HCT116 (cell line): ENCODE measurements around the gene NDUFB8. TPM values are rescaled to one million over a fixed set of nuclear protein-coding genes. Genes with fewer than 3 reads are reported as not detected.
A peak's percentile ranks its signal among the peaks of the same experiment; 100 is the strongest.

Experiments
- ATAC-seq: fragments of 200-7000 bp; cut with Tn5 transposase; 2 replicates; pipeline ENCODE4 v1.9.1; 2020; ENCODE audit warnings: mild to moderate bottlenecking, moderate library complexity
- BruUV-seq: library from RNA; stranded (reverse); fragments of 400-500 nt; replicated peaks from 2 replicates; lab custom pipeline; 2021; lab: Mats Ljungman, UMichigan
- CTCF ChIA-PET: fragments of 300-600 bp; sonication (Branson Sonifier 250); formaldehyde crosslinking; loops from one replicate; lab custom pipeline; 2021; ENCODE audit warnings: antibody characterized with exemption; lab: Charles Lee
- POLR2A ChIA-PET: fragments of 300-600, 350-600 bp; sonication (Branson Sonifier 250); formaldehyde crosslinking; loops from one replicate; lab custom pipeline; 2021; ENCODE audit warnings: antibody characterized with exemption; lab: Charles Lee
- RAD21 ChIA-PET, 2 experiments: fragments of 300-600 bp; sonication (Branson Sonifier 250); formaldehyde crosslinking; loops; one replicate each; lab custom pipeline; 2023; ENCODE audit warnings: low total read pairs in 2 of 2; ENCODE audit not compliant: uncharacterized antibody in 2 of 2, unreplicated experiment in 2 of 2, low non-redundant PET in 1 of 2; lab: Charles Lee
- DNase-seq: peaks from one replicate; pipeline ENCODE4 v3.0.0-alpha.2; 2010; ENCODE audit warnings: low read depth, low spot score
- H2AFZ ChIP-seq: fragments of 200-600 bp; shearing (Covaris generic), sonication (generic); 2 replicates; pipeline ENCODE4 v1.6.1; 2017; ENCODE audit warnings: low read depth, mixed run types, mixed read lengths, antibody characterized with exemption, low read length; ENCODE audit not compliant: poor library complexity, severe bottlenecking
- H3K27ac ChIP-seq: 2 replicates; pipeline ENCODE4 v1.5.1; 2012; ENCODE audit warnings: low read depth, low read length
- H3K27me3 ChIP-seq: fragments of 200-600 bp; sonication (generic); 2 replicates; pipeline ENCODE4 v1.6.1; 2016; ENCODE audit warnings: mixed run types, low read length, mixed read lengths; ENCODE audit not compliant: insufficient read depth
- H3K36me3 ChIP-seq, 2 experiments: fragments of 200-500 bp in 1 of 2; fragments of 200-600 bp in 1 of 2; sonication (Bioruptor generic) in 1 of 2; sonication (generic) in 1 of 2; 2 replicates each; pipeline versions ENCODE4 v1.5.1 to v1.6.1; 2014 to 2016; ENCODE audit warnings: low read length in 2 of 2, inconsistent platforms in 1 of 2, mixed read lengths in 1 of 2, mixed run types in 1 of 2; ENCODE audit not compliant: insufficient read depth in 2 of 2, control insufficient read depth in 1 of 2
- H3K4me1 ChIP-seq, 2 experiments: fragments of 200-600 bp in 1 of 2; sonication (generic) in 1 of 2; 2 replicates each; pipeline versions ENCODE4 v1.5.1 to v1.6.1; 2012 to 2017; ENCODE audit warnings: low read length in 2 of 2, inconsistent platforms in 1 of 2, mild to moderate bottlenecking in 1 of 2, mixed read lengths in 1 of 2, mixed run types in 1 of 2, moderate library complexity in 1 of 2; ENCODE audit not compliant: insufficient read depth in 2 of 2, control insufficient read depth in 1 of 2
- H3K4me2 ChIP-seq: fragments of 200-600 bp; sonication (generic); 2 replicates; pipeline ENCODE4 v1.6.1; 2017; ENCODE audit warnings: mixed run types, low read length, mixed read lengths
- H3K4me3 ChIP-seq, 2 experiments: fragments of 200-600 bp in 1 of 2; sonication (generic) in 1 of 2; replicated peaks in 1 of 2; 2 replicates each; pipeline ENCODE4 v1.5.1; 2011 to 2016; ENCODE audit warnings: low read length in 2 of 2, control low read depth in 1 of 2, low read depth in 1 of 2, mild to moderate bottlenecking in 1 of 2, mixed read lengths in 1 of 2, mixed run types in 1 of 2
- H3K79me2 ChIP-seq: fragments of 200-600 bp; sonication (generic); 2 replicates; pipeline ENCODE4 v1.6.1; 2017; ENCODE audit warnings: mild to moderate bottlenecking, mixed run types, low read length, moderate library complexity, mixed read lengths; ENCODE audit not compliant: insufficient read depth
- H3K9ac ChIP-seq: fragments of 200-600 bp; sonication (generic); 2 replicates; pipeline ENCODE4 v1.6.1; 2016; ENCODE audit warnings: low read length, mixed read lengths
- H3K9me2 ChIP-seq: fragments of 200-600 bp; sonication (generic), shearing (Covaris generic); 2 replicates; pipeline ENCODE4 v1.6.1; 2017; ENCODE audit warnings: mixed run types, mild to moderate bottlenecking, moderate library complexity; ENCODE audit not compliant: insufficient read depth
- H3K9me3 ChIP-seq, 2 experiments: fragments of 200-500 bp in 1 of 2; fragments of 200-600 bp in 1 of 2; sonication (Bioruptor generic) in 1 of 2; sonication (generic) in 1 of 2; 2 replicates each; pipeline ENCODE4 v1.6.1; 2014 to 2017; ENCODE audit warnings: low read length in 2 of 2, mixed read lengths in 2 of 2, inconsistent platforms in 1 of 2, low read depth in 1 of 2, mild to moderate bottlenecking in 1 of 2, mixed run types in 1 of 2, moderate library complexity in 1 of 2; ENCODE audit not compliant: control insufficient read depth in 1 of 2, insufficient read depth in 1 of 2
- H4K20me1 ChIP-seq: fragments of 200-600 bp; sonication (generic), shearing (Covaris generic); 2 replicates; pipeline ENCODE4 v1.6.1; 2017; ENCODE audit warnings: mixed run types, mild to moderate bottlenecking, moderate library complexity; ENCODE audit not compliant: insufficient read depth
- CBX3 ChIP-seq: IDR thresholded peaks from 2 replicates; pipeline ENCODE4 v1.6.1; 2012; ENCODE audit warnings: low read depth
- CEBPB ChIP-seq: IDR thresholded peaks from 2 replicates; pipeline ENCODE4 v1.6.1; 2012; ENCODE audit warnings: low read depth
- EGR1 ChIP-seq: IDR thresholded peaks from 2 replicates; pipeline ENCODE4 v1.6.1; 2012; ENCODE audit warnings: low read depth
- ELF1 ChIP-seq: IDR thresholded peaks from 2 replicates; pipeline ENCODE4 v1.6.1; 2012; ENCODE audit warnings: low read depth, borderline replicate concordance
- EZH2phosphoT487 ChIP-seq: fragments of 200-600 bp; IDR thresholded peaks from 2 replicates; pipeline ENCODE4 v1.6.1; 2018; ENCODE audit warnings: antibody characterized with exemption, borderline replicate concordance
- JUND ChIP-seq: IDR thresholded peaks from 2 replicates; pipeline ENCODE4 v1.6.1; 2012
- POLR2A ChIP-seq: IDR thresholded peaks from 2 replicates; pipeline ENCODE4 v1.7.0; 2011; ENCODE audit warnings: borderline replicate concordance; ENCODE audit not compliant: insufficient read depth, insufficient read length; ENCODE audit errors: extremely low read depth
- RAD21 ChIP-seq: IDR thresholded peaks from 2 replicates; pipeline ENCODE4 v1.6.1; 2012; ENCODE audit warnings: low read depth, mild to moderate bottlenecking
- SIN3A ChIP-seq: IDR thresholded peaks from 2 replicates; pipeline ENCODE4 v1.6.1; 2012; ENCODE audit warnings: low read depth
- SP1 ChIP-seq: IDR thresholded peaks from 2 replicates; pipeline ENCODE4 v1.6.1; 2012; ENCODE audit warnings: low read depth
- YY1 ChIP-seq: IDR thresholded peaks from 2 replicates; pipeline ENCODE4 v1.6.1; 2011; ENCODE audit warnings: low read length, low read depth, moderate library complexity, mild to moderate bottlenecking; ENCODE audit not compliant: insufficient replicate concordance; ENCODE audit errors: extremely low read depth
- ZNF274 ChIP-seq: fragments of 200-500 bp; sonication (Bioruptor generic); IDR thresholded peaks from 2 replicates; pipeline ENCODE4 v1.6.1; 2014; ENCODE audit warnings: mild to moderate bottlenecking, low read depth, low read length, inconsistent platforms
- intact Hi-C: fragments of 100-400 bp; cut with micrococcal nuclease; formaldehyde crosslinking; loops from 2 replicates; pipeline ENCODE4 v1.10.0; 2022
- total RNA-seq: library from RNA; stranded (reverse); gene quantifications from one replicate; pipeline ENCODE4 v1.2.1, GENCODE V29; 2021; ENCODE audit not compliant: unreplicated experiment
- TF ChIP-seq, protein P1 (sequence below), 3 experiments: fragments of 200-600 bp in 1 of 3; sonication (generic) in 1 of 3; IDR thresholded peaks in 2 of 3; conservative IDR thresholded peaks in 1 of 3; 2 replicates each; pipeline ENCODE4 v1.5.1; 2012 to 2017; ENCODE audit warnings: low read depth in 2 of 3, low read length in 2 of 3, antibody characterized with exemption in 1 of 3, borderline replicate concordance in 1 of 3, control low read depth in 1 of 3, mild to moderate bottlenecking in 1 of 3, mixed read lengths in 1 of 3, mixed run types in 1 of 3, moderate library complexity in 1 of 3; ENCODE audit not compliant: insufficient read depth in 1 of 3
- TF ChIP-seq, protein P2 (sequence below): IDR thresholded peaks from 2 replicates; pipeline ENCODE4 v1.6.1; 2011; ENCODE audit warnings: mild to moderate bottlenecking, low read length, moderate library complexity; ENCODE audit not compliant: insufficient replicate concordance; ENCODE audit errors: extremely low read depth
- TF ChIP-seq, protein P3 (sequence below): IDR thresholded peaks from 2 replicates; pipeline ENCODE4 v1.6.1; 2012

Gene NDUFB8
- total RNA-seq, 1 experiment from 2014 or later = 243 TPM

DNA sequence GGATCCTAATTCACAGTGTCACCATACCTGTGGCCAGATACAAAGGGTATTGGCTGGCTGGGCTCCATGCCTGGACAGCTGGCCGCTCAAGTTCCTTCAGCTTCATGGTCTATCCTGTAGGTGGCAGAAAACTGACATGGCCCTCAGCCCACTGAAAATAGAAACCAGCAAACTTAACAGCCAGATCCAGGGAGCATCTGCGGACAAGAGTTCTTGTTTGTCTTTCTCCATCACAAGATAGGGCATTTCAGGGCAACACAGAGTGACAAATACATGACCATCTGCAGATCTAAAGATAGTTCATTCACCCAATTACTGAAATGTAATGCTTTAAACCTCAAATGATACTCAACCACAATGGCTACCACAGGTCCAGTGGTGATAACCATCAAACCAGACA, 12.8 kb downstream of the NDUFB8 start:
- RAD21 ChIA-PET = no interaction called here
- no peaks in the 10 kb centered on the region for H3K4me1 ChIP-seq
- peaks cover 10 to 14% of the 10 kb centered on the region in 2 experiments; a peak in 3 of 4 replicates for H3K36me3 ChIP-seq
- POLR2A ChIA-PET = no interaction called here
- no peaks in the 10 kb centered on the region for H3K79me2 ChIP-seq
- BruUV-seq = no TSS peak
- no peak overlapping the region for H3K27ac ChIP-seq
- no peak overlapping the region for H3K4me2 ChIP-seq
- ATAC-seq (peak; percentile 52), DNase-seq (no peak)
- no peak overlapping the region for H3K9ac ChIP-seq
- CTCF ChIA-PET = interaction anchor here (0.7 to 3.4 kb wide), 6 partner anchors 8 to 362 kb away, joined by 3 to 28 read pairs (median 5); no protein-coding TSS in a partner anchor
- no peaks in the 10 kb centered on the region for H4K20me1 ChIP-seq
- H3K9me2 ChIP-seq = no peaks in the 10 kb centered on the region
- intact Hi-C loops = loop anchor here (10.0 kb wide), 1 partner anchor 662 kb away; no protein-coding TSS in a partner anchor
- no peaks in the 10 kb centered on the region for H3K9me3 ChIP-seq
- no peak overlapping the region for H3K4me3 ChIP-seq
- H2AFZ ChIP-seq = no peak overlapping the region
- TF ChIP-seq ZNF274 (no peak), POLR2A (no peak), SIN3A (no peak), CBX3 (no peak), JUND (no peak), YY1 (no peak), CEBPB (no peak), EGR1 (no peak), RAD21 (peak; percentile 35), ELF1 (no peak), SP1 (no peak), EZH2phosphoT487 (no peak)
- TF ChIP-seq, protein P1, sequence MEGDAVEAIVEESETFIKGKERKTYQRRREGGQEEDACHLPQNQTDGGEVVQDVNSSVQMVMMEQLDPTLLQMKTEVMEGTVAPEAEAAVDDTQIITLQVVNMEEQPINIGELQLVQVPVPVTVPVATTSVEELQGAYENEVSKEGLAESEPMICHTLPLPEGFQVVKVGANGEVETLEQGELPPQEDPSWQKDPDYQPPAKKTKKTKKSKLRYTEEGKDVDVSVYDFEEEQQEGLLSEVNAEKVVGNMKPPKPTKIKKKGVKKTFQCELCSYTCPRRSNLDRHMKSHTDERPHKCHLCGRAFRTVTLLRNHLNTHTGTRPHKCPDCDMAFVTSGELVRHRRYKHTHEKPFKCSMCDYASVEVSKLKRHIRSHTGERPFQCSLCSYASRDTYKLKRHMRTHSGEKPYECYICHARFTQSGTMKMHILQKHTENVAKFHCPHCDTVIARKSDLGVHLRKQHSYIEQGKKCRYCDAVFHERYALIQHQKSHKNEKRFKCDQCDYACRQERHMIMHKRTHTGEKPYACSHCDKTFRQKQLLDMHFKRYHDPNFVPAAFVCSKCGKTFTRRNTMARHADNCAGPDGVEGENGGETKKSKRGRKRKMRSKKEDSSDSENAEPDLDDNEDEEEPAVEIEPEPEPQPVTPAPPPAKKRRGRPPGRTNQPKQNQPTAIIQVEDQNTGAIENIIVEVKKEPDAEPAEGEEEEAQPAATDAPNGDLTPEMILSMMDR (IDR thresholded peaks at IDR 0.05 in 2 of 3, conservative IDR thresholded peaks at IDR 0.05 in 1 of 3; ENCODE audit: borderline replicate concordance in 1 of 3, insufficient read depth in 1 of 3, low read depth in 2 of 3, low read length in 2 of 3) = peak in 2 of 3 experiments; percentile 38 to 43; a peak in 4 of 6 replicates
- TF ChIP-seq, protein P2, sequence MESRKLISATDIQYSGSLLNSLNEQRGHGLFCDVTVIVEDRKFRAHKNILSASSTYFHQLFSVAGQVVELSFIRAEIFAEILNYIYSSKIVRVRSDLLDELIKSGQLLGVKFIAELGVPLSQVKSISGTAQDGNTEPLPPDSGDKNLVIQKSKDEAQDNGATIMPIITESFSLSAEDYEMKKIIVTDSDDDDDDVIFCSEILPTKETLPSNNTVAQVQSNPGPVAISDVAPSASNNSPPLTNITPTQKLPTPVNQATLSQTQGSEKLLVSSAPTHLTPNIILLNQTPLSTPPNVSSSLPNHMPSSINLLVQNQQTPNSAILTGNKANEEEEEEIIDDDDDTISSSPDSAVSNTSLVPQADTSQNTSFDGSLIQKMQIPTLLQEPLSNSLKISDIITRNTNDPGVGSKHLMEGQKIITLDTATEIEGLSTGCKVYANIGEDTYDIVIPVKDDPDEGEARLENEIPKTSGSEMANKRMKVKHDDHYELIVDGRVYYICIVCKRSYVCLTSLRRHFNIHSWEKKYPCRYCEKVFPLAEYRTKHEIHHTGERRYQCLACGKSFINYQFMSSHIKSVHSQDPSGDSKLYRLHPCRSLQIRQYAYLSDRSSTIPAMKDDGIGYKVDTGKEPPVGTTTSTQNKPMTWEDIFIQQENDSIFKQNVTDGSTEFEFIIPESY = no peak
- TF ChIP-seq, protein P3, sequence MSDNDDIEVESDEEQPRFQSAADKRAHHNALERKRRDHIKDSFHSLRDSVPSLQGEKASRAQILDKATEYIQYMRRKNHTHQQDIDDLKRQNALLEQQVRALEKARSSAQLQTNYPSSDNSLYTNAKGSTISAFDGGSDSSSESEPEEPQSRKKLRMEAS = no peak
- H3K27me3 ChIP-seq = no peaks in the 10 kb centered on the region
